ENCODE results near the gene TREM1. TPM values are rescaled to one million over a fixed set of nuclear protein-coding genes. Genes with fewer than 3 reads are reported as not detected.
"Not testable (repeated sequence)": the region's sequence is repeated elsewhere in the genome, so short reads cannot be mapped to it uniquely, and the experiment has no call there.

The TREM1 gene
- total RNA-seq, 3 donors from 2014 or later: 0.98 to 2.8 (median 1.3) TPM

DNA sequence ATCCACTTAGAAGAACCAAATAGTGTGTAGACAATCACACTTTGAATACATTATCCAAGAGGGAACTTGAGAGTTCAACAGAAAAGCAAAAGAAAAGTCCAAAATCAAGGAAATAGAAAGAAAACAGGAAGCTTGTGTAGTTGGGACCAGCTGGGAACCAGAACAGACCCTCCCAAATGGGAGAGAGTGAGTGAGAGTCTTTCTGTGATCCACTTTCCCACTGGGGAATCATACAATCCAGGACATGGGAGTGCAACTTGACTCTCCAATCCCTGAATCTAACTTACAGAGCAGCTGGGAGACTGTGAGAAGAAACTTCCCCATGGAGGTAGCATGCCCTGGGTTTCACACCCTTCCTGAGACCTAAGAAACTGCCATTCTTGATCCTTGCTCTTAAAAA is 31.4 kb downstream of the TREM1 start:
- H3K36me3 ChIP-seq: no peaks in the 10 kb centered on the region
- DNase-seq (ENCODE audit: low spot score in 2 of 2): no peak
- H3K27me3 ChIP-seq: no peaks in the 10 kb centered on the region
- H3K4me3 ChIP-seq: no peak overlapping the region
- no peaks in the 10 kb centered on the region for H3K4me1 ChIP-seq
- no peaks in the 10 kb centered on the region for H3K9me3 ChIP-seq
- TF ChIP-seq POLR2AphosphoS5 (IDR thresholded peaks at IDR 0.05) (no peak), POLR2A (IDR thresholded peaks at IDR 0.05) (no peak)
- TF ChIP-seq, protein P1, sequence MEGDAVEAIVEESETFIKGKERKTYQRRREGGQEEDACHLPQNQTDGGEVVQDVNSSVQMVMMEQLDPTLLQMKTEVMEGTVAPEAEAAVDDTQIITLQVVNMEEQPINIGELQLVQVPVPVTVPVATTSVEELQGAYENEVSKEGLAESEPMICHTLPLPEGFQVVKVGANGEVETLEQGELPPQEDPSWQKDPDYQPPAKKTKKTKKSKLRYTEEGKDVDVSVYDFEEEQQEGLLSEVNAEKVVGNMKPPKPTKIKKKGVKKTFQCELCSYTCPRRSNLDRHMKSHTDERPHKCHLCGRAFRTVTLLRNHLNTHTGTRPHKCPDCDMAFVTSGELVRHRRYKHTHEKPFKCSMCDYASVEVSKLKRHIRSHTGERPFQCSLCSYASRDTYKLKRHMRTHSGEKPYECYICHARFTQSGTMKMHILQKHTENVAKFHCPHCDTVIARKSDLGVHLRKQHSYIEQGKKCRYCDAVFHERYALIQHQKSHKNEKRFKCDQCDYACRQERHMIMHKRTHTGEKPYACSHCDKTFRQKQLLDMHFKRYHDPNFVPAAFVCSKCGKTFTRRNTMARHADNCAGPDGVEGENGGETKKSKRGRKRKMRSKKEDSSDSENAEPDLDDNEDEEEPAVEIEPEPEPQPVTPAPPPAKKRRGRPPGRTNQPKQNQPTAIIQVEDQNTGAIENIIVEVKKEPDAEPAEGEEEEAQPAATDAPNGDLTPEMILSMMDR (IDR thresholded peaks at IDR 0.05): no peak
- H3K27ac ChIP-seq: no peak overlapping the region
- intact Hi-C loops (cut with DNase I; ENCODE audit: low total_unique reads): no loop called here

DNA sequence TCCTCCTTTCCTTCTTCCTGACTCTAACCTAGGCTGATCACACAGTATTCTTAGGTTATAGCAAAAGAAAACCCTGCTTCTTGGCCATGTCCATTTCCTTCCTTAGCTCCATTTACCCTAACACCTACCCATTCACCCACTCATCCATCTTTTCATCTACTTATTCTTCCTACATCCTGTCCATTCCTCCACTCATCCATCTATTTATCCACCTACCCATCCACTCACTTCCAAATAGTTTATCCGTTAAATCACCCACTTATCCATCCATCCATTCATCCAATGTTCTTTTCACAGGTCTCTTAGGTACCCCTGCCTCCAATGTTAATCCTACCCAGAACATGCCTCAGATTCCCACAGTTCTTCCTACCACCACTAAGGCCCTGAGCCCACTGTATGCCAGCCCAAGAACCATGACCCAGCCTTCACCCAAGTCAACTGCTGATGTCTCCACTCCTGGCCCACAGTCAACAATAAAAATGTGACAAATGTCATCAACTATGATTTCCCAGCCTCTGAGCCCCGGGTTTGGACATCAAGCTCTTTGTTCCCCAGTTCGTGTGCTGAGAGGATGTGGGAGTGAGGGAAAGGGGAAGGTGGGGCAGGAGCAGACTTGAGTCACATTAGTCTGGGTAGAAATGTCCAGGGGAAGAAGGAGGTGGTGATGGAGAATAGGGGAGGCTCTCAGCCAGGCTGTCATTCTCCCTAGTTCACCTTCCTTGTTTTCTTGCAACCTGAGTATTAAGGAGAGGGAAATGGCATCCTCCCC is 33.9 kb downstream of the TREM1 start:
- no peak for DNase-seq (ENCODE audit: low spot score in 2 of 2)
- H3K36me3 ChIP-seq: no peaks in the 10 kb centered on the region

DNA sequence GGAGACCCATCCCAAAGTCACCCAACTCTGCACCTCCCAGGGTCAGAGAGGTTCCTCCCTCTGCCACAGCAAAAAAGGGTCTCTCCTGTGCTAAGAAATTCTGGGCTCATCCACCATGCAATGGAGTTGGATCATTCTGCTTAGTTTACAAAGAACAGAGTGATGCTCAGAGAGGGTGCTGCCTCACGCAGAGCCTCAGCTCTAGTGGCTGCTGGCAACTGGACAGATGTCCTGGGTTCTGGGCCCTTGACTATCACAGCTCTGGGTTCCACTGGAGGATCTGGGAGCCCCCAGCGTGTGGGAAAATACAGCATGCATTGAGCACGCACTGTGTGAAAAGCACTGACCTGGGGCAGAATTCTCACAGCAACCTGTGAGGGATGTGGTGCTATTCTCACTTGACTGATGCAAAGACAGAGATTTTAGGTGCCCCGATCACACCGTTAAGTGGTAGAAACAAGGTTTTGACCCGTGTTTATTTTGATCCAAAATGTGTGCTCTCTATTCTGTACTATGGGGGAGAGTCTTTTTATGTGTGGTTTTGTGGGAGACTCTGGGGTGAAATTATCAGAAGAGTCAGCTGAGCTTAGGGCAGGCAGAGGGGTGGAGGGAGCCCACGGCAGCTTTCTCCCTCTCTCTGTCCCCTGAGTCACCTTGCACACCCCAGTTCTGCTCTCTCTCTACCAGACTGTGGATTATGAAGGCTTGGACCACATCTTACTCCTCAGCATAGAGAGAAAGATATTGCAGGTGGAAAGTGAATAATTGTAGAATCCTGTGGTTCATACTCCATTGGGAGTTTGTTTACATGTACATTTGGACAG is 38.4 kb downstream of the TREM1 start:
- H3K27ac ChIP-seq: no peak overlapping the region
- H3K36me3 ChIP-seq: no peaks in the 10 kb centered on the region
- H3K4me1 ChIP-seq: no peaks in the 10 kb centered on the region
- DNase-seq (ENCODE audit: low spot score in 2 of 2): no peak
- H3K4me3 ChIP-seq: no peak overlapping the region
- intact Hi-C loops (cut with DNase I; ENCODE audit: low total_unique reads): no loop called here
- H3K27me3 ChIP-seq: no peaks in the 10 kb centered on the region
- H3K9me3 ChIP-seq: no peaks in the 10 kb centered on the region
- TF ChIP-seq, protein P1 (IDR thresholded peaks at IDR 0.05): no peak
- TF ChIP-seq POLR2AphosphoS5 (IDR thresholded peaks at IDR 0.05) (no peak), POLR2A (IDR thresholded peaks at IDR 0.05) (no peak)

More for the DNA sequence above, 33.9 kb downstream of the TREM1 start:
- no peak overlapping the region for H3K4me3 ChIP-seq
- H3K27ac ChIP-seq: no peak overlapping the region
- intact Hi-C loops (cut with DNase I; ENCODE audit: low total_unique reads): no loop called here
- H3K9me3 ChIP-seq: no peaks in the 10 kb centered on the region
- H3K4me1 ChIP-seq: no peaks in the 10 kb centered on the region
- no peaks in the 10 kb centered on the region for H3K27me3 ChIP-seq
- TF ChIP-seq POLR2AphosphoS5 (IDR thresholded peaks at IDR 0.05) (no peak), POLR2A (IDR thresholded peaks at IDR 0.05) (no peak)
- TF ChIP-seq, protein P1 (IDR thresholded peaks at IDR 0.05): no peak

DNA sequence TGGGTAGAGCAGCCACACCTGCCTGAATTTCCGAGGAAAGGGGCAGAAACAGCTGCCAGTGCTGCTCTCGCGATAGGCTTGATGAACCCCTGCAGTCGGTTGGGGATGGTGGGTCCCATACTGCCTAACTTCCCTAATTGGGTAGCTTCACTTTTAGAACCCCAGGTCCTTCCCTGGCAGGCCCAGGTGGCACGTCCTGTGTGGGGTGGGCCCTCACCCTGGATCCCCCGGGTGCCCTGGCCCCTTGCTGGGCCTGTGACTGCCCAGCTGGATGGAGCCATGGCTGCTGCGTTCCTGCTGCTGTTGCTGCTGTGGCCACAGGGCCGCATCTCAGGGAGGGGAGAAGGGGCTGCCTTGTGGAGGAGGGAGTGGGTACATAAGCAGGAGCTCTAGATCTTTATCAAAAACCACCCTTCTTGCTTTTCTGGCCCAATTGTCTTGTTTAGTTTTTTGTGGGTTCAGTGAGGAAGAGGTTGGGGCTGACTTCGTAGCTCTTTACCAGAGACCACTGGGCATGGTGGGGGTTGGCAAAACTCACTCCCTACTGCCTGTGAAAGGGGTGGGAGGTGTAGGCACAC is 39.1 kb downstream of the TREM1 start:
- no peak for TF ChIP-seq POLR2A (IDR thresholded peaks at IDR 0.05)
- Histone ChIP-seq H3K4me3 (no peak overlapping the region), H3K27me3 (no peaks in the 10 kb centered on the region), H3K36me3 (no peaks in the 10 kb centered on the region), H3K4me1 (no peaks in the 10 kb centered on the region), H3K27ac (no peak overlapping the region), H3K9me3 (no peaks in the 10 kb centered on the region)
- intact Hi-C loops (cut with DNase I; ENCODE audit: low total_unique reads): no loop called here
- no peak for DNase-seq (ENCODE audit: low spot score in 2 of 2)

DNA sequence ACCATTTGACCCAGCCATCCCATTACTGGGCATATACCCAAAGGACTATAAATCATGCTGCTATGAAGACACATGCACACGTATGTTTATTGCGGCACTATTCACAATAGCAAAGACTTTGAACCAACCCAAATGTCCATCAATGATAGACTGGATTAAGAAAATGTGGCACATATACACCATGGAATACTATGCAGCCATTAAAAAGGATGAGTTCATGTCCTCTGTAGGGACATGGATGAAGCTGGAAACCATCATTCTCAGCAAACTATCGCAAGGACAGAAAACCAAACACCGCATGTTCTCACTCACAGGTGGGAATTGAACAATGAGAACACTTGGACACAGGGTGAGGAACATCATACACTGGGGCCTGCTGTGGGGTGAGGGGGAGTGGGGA is 40.0 kb downstream of the TREM1 start:
- DNase-seq (ENCODE audit: low spot score in 2 of 2); H3K27ac ChIP-seq; H3K4me3 ChIP-seq; H3K4me1 ChIP-seq; H3K36me3 ChIP-seq; intact Hi-C loops (cut with DNase I; ENCODE audit: low total_unique reads); H3K27me3 ChIP-seq; H3K9me3 ChIP-seq: not testable (repeated sequence)

Data from breast epithelium (tissue), 4 donors.